CMK (cell line): ENCODE data around the gene NOTCH2NLA.
"Not testable (repeated sequence)": the region's sequence is repeated elsewhere in the genome, so short reads cannot be mapped to it uniquely, and the experiment has no call there.

Experiments
- DNase-seq: peaks from one replicate; pipeline ENCODE4 v3.0.0-alpha.2; 2010; ENCODE audit warnings: low read depth

NOTCH2NLA gene

GRCh38 chr1:146228710-146229477 lies at the start of gene NOTCH2NLA:
TSS of gene NOTCH2NLA (minus strand) at chr1:146229021. CDS start at chr1:146189337, 39,684 bp downstream.
- DNase-seq: not testable (repeated sequence)

- not testable (repeated sequence) for DNase-seq
These were observed 49.5 kb upstream of the NOTCH2NLA start for GRCh38 chr1:146278346-146278745.

GRCh38 chr1:146277087-146277486 lies 48.3 kb upstream of the NOTCH2NLA start:
- DNase-seq: not testable (repeated sequence)

- not testable (repeated sequence) for DNase-seq
These were observed 45.3 kb upstream of the NOTCH2NLA start for GRCh38 chr1:146274083-146274482.

- not testable (repeated sequence) for DNase-seq
These were observed 44.4 kb upstream of the NOTCH2NLA start for GRCh38 chr1:146273194-146273593.

GRCh38 chr1:146272734-146273133 lies 43.9 kb upstream of the NOTCH2NLA start:
- DNase-seq: not testable (repeated sequence)

GRCh38 chr1:146271977-146272376 lies 43.2 kb upstream of the NOTCH2NLA start:
- DNase-seq: not testable (repeated sequence)

- DNase-seq: not testable (repeated sequence)
These were observed 41.3 kb upstream of the NOTCH2NLA start for GRCh38 chr1:146270129-146270528.

- DNase-seq: not testable (repeated sequence)
These were observed 37.4 kb upstream of the NOTCH2NLA start for GRCh38 chr1:146266179-146266748.

GRCh38 chr1:146264761-146265160 lies 35.9 kb upstream of the NOTCH2NLA start:
- not testable (repeated sequence) for DNase-seq

- DNase-seq: not testable (repeated sequence)
These were observed 31.3 kb upstream of the NOTCH2NLA start for GRCh38 chr1:146260006-146260730.

- DNase-seq: not testable (repeated sequence)
These were observed 29.3 kb upstream of the NOTCH2NLA start for GRCh38 chr1:146257992-146258552.

GRCh38 chr1:146254569-146255197 lies 25.9 kb upstream of the NOTCH2NLA start:
- DNase-seq: not testable (repeated sequence)

- DNase-seq: not testable (repeated sequence)
These were observed 24.5 kb upstream of the NOTCH2NLA start for GRCh38 chr1:146253249-146253855.

- not testable (repeated sequence) for DNase-seq
These were observed 22.7 kb upstream of the NOTCH2NLA start for GRCh38 chr1:146251523-146251922.

- not testable (repeated sequence) for DNase-seq
These were observed 19.8 kb upstream of the NOTCH2NLA start for GRCh38 chr1:146248643-146249042.

- not testable (repeated sequence) for DNase-seq
These were observed 7.8 kb upstream of the NOTCH2NLA start for GRCh38 chr1:146236626-146237025.

- not testable (repeated sequence) for DNase-seq
These were observed 7.3 kb upstream of the NOTCH2NLA start for GRCh38 chr1:146236026-146236601.

- not testable (repeated sequence) for DNase-seq
These were observed 608 bp downstream of the NOTCH2NLA start for GRCh38 chr1:146228144-146228682.

- DNase-seq: not testable (repeated sequence)
These were observed 54.3 kb downstream of the NOTCH2NLA start for GRCh38 chr1:146174531-146174930.

GRCh38 chr1:146167740-146168139 lies 61.1 kb downstream of the NOTCH2NLA start:
- DNase-seq: not testable (repeated sequence)
